GM18861 (cell line): ENCODE results near the gene FAM8A1.

Experiments used
- ATAC-seq: cut with Tn5 transposase; IDR thresholded peaks from one replicate; pipeline ENCODE4 v1.9.1; 2021; ENCODE audit not compliant: unreplicated experiment

FAM8A1 gene

DNA sequence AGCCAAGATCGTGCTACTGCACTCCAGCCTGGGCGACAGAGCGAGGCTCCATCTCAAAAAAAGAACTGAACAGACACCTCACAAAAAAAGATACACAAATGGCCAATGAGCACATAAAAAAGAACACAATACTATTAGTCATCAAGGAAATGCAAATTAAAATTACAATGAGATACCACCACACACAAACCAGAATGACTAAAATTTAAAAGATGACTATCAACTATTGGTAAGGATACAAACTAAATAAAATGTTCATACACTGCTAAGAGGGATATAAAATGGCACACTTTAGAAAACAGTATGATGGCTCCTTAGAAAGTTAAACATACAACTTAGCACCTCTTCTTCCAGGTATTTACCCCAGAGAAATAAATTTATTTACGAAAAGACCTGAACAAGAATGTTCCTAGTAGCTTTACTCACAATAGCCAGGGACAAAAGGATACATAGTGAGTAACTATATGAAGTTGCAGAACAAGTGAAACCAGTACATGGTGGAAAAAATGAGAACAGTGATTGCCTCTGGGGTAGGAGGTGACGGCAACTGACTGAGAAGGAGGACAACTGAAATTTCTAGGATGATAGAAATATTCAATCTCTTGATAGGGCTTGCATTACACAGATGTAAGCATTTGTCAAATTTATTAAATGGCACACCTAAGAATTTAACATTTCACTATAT is 53.2 kb downstream of the FAM8A1 start:
- no peak for ATAC-seq

DNA sequence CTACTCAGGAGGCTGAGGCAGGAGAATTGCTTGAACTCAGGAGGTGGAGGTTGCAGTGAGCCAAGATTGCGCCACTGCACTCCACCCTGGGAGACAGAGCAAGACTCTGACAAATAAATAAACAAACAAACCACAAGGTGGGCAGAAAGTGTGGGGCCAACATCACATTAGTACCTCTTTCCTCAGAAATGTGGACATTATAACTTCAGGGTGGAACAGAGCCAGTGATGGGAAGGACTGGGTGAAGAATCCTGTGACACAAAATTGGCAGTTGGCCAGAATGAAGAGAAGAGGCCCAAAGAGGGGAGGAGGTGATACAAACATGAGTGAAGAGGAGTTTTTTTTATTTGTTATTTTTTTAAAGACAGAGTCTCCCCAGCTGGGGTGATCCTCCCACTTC is 56.0 kb downstream of the FAM8A1 start:
- ATAC-seq: no peak

DNA sequence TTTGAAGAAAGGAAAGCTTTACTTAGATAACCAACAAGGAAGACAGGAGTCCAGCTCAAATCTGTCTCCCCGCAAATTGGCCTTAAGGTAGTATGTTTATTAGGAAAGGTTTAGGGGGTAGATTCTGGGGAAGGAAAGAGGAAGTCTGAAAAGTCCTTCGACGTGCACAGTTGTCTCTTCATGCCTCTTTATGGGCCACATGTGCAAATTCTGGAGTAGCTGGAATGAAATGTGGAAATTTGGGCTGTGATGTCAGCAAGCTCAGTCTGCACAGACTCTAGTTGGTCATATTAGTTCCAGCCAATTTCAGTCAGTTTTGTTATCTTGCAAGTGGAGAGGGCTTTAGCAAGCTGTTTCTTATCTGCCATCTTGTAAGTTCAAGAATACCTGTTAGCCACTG is 56.5 kb downstream of the FAM8A1 start:
- ATAC-seq: no peak
